Dedifferentiated amniotic fluid mesenchymal stem cell (primary cell): ENCODE data around the gene WBP4.
"Not testable (repeated sequence)": the region's sequence is repeated elsewhere in the genome, so short reads cannot be mapped to it uniquely, and the experiment has no call there.

ENCODE experiments used
- DNase-seq: peaks from one replicate; pipeline ENCODE4 v3.0.0-alpha.2; 2016; ENCODE audit errors: extremely low spot score

The WBP4 gene

GRCh38 chr13:41085961-41086585 lies 24.8 kb downstream of the WBP4 start:
- no peak for DNase-seq

- DNase-seq: not testable (repeated sequence)
These were observed 34.4 kb downstream of the WBP4 start for GRCh38 chr13:41095681-41096080.

DNA sequence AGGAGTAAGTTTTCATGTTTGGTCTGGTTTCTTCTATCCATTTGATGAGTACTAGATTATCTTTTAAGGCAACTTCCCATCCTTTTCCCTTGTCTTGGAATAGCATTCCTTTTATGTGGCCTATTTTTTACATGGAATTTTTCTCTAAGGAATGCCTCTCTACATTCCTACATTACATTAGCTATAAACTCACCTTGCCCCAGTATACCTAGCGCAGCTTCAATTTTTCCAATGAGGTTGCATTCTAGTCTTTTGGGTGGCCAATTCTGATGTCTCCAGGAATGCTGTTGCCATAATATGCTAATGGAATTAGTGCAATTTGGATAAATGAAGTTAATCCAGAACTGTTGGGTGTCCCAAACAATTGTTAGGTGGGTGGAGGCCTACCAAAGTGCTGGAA lies 37.5 kb downstream of the WBP4 start:
- no peak for DNase-seq

DNA sequence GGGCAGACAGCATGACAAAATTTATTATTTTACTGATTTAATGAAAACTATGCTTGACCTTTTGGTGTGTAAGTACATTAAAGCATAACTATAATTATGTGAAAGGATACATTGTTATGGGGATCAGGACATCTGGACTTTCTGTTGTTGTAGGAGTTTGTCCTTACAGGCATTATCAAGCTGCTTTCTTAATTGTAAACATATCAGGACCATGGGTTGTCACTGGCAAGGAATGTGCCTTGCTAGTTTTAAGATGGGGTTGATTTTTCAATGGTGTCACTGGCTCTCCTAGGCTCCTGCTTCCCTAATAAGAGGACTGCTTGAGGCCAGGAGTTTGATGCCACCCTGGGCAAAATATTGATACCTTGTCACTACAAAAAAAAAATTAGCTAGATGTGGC lies 38.7 kb downstream of the WBP4 start:
- DNase-seq: no peak

DNA sequence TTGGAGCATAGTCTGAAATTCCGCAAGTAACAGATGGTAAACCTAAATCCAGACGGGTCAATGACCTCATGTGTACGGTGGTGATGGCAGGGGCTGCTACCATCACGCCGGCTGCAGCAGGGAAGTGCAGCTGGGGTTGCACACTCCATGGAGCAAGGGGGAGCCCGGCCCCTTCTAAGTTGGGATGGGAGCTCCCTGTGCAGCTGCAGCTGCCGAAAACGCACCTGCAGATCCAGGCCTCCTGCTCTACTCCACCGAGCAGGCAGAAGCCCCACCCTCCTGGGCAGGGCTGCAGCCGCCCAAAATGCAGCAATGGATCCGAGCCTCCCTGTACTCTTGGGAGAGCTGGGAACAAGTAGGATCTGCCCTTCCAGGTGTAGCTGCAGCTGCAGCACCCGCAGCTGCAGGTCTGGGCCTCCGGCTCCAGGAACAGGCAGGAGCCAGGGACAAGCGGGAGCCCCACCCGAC lies 45.8 kb downstream of the WBP4 start:
- no peak for DNase-seq

DNA sequence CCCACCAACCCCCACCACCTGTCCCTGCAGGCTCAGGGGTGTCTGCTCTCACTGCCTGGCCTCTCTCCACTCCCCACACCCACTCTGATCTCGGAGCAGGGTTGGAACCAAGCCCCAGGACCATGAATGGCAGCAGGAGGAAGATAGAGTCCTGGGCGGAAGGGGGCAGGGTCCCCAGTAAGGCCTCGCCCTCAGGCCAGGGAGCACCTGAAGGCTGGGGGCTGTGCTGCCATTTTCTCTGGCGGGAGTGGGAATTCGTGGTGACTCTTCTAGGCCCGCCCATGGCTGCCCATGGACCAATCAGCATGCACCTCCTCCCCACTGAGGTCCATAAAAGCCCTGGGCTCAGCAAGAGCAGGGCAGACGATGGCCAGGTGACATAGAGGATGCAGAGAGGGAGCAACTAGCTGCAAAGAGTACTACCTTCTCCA lies 46.3 kb downstream of the WBP4 start:
- DNase-seq: no peak

DNA sequence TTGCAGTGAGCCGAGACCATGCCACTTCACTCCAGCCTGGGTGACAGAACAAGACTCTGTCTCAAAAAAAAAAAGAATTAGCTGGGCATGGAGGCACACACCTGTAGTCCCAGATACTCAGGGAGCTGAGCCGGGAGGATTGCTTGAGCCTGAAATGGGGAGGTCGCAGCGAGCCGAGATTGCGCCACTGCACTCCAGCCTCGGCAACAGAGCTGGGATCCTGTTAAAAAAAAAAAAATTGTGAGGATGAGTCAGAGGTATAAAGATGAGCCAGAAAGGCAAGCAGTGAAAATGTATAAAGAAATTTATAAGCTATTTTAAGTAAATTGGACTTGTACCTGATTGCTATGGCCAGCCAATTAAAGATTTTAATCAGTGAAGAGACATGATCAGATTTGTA lies 50.1 kb downstream of the WBP4 start:
- no peak for DNase-seq

GRCh38 chr13:41117869-41118268 lies 56.6 kb downstream of the WBP4 start:
- no peak for DNase-seq

DNA sequence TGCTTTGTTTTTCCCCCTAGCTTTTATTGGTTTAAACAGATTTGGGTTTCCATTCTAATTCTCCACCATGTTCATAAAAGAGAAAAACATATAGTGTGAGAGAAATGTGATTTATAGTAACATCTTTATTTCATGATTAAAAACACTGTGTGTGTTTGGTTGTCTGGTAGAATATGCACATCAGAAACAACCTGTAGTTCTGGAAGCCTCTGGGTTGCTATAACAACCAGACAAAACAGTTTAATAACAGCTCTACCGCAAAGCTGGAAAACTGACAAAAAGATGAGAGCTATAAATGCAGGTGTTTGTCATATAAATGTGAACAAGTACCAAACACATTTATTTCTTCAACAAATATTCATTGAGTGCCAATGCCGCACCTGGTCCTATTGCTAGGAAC lies 61.5 kb downstream of the WBP4 start:
- no peak for DNase-seq

- no peak for DNase-seq
These were observed 66.4 kb downstream of the WBP4 start for GRCh38 chr13:41127701-41128100.

DNA sequence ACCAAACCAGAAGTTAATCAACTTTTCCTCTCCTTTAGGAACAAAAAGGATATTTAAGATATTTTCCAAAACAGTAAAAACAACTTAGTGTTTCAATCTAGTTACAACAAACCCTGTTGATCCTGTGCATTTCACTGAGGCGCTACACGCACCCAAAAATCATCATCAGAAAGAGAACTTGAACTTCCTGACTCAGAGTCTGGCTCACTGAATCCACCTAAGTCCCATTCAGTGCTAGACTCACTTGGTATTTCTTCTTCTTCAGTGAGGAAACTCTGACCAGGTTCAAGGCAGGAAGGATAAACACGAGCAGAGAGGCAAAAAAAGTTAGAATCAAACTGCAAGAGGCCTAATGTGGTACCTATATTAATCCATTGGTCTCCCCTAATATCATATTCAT lies 69.0 kb downstream of the WBP4 start:
- no peak for DNase-seq

DNA sequence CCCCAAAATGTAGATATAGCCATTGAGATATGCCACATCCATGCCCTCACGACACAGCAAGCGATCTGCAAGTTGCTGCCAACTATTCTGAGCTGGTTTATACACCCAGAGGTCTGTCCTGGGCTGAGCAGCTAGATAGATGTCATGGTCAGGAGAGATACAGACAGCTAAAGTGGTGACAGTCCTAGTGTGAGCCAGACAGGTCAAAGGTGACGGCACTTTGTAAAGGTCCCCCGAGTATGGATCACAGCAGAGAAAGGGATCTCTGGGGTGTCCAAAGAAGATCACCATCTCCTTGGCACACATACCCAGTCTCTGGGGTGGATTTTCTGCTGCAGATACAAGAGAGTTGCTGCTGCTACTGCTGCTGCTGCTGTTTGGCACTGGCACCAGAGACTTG lies 69.9 kb downstream of the WBP4 start:
- DNase-seq: not testable (repeated sequence)

DNA sequence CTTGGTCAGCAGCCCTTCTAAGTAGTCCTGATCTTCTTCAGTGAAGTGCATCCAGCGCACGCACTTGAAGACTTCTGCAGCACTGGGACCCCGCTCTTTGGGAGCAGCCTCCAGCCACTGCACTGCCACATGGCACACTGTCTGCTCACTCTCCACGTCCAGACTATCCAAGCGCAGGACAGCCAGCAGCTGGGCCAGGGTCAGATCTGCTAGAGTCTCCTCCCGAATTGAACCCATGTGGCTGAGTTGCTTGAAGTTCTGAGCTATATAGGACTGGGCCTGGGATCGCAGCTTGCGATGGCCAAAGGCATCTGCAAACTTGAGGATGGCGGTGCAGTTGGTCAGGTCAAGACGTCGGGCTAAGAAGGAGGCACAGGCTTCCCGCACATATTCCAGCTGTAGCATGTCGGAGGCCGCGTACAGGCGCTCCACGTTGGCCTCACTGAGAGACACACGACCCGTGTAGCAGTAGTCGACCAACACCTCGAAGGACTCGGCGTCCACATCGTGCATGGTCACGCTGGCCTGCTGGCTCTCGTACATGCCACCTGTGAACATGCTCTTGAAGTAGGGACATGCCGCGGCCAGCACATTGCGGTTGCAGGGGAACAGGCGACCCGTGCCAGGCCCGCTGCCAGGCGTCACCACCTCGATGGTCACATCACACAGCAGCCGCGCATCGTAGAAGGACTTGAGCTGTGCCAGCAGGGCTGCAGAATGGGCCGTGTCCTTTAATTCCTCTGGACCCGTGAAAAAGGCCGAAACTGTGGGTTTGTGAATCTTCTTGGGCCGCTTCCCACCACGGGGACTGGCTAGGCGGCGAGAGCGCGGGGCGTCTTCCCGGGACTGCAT lies 70.6 kb downstream of the WBP4 start:
- DNase-seq: not testable (repeated sequence)

- DNase-seq: peak; percentile 100
These were observed 71.3 kb downstream of the WBP4 start, which contains the start of gene KBTBD6 for GRCh38 chr13:41132512-41133152. KBTBD6 (minus strand) TSS chr13:41132802; CDS start chr13:41132511, 291 bp downstream.
